Measurements from ENCODE around the gene PGBD1. TPM values are rescaled to one million over a fixed set of nuclear protein-coding genes. Genes with fewer than 3 reads are reported as not detected.

PGBD1 gene
- total RNA-seq, 1 donor from 2014 or later, result 7.8 TPM

GRCh38 chr6:28334286-28335039, 53.1 kb downstream of the PGBD1 start:
- Mint-ChIP-seq H3K27me3 (ENCODE audit: unreplicated experiment) (no peaks in the 10 kb centered on the region), H3K36me3 (ENCODE audit: unreplicated experiment) (no peaks in the 10 kb centered on the region), H3K9me3 (ENCODE audit: unreplicated experiment) (no peaks in the 10 kb centered on the region), H3K4me1 (ENCODE audit: unreplicated experiment) (peaks cover 6% of the 10 kb centered on the region), H3K27ac (ENCODE audit: unreplicated experiment) (no peak overlapping the region), H3K4me3 (ENCODE audit: unreplicated experiment) (peak overlapping the region; percentile 28)
- DNase-seq (ENCODE audit: extremely low spot score, unreplicated experiment), result no peak
- TF ChIP-seq CTCF (IDR thresholded peaks at IDR 0.05), result no peak

GRCh38 chr6:28335040-28335563, 53.7 kb downstream of the PGBD1 start:
- Mint-ChIP-seq H3K27me3 (ENCODE audit: unreplicated experiment) (peaks cover under 1% of the 10 kb centered on the region), H3K4me3 (ENCODE audit: unreplicated experiment) (no peak overlapping the region), H3K4me1 (ENCODE audit: unreplicated experiment) (peaks cover 6% of the 10 kb centered on the region), H3K27ac (ENCODE audit: unreplicated experiment) (no peak overlapping the region), H3K9me3 (ENCODE audit: unreplicated experiment) (no peaks in the 10 kb centered on the region), H3K36me3 (ENCODE audit: unreplicated experiment) (no peaks in the 10 kb centered on the region)
- DNase-seq (ENCODE audit: extremely low spot score, unreplicated experiment), result no peak
- TF ChIP-seq CTCF (IDR thresholded peaks at IDR 0.05), result no peak

GRCh38 chr6:28335564-28336283, 54.4 kb downstream of the PGBD1 start, which contains the start of gene ZSCAN31:
Gene ZSCAN31 (minus strand): TSS chr6:28336148. CDS start chr6:28329683, 6,465 bp downstream.
- Mint-ChIP-seq H3K9me3 (ENCODE audit: unreplicated experiment) (no peaks in the 10 kb centered on the region), H3K4me3 (ENCODE audit: unreplicated experiment) (no peak within 1 kb of the TSS), H3K36me3 (ENCODE audit: unreplicated experiment) (no peaks in the 10 kb centered on the region), H3K27me3 (ENCODE audit: unreplicated experiment) (peaks cover 6% of the 10 kb centered on the region), H3K27ac (ENCODE audit: unreplicated experiment) (no peak within 1 kb of the TSS), H3K4me1 (ENCODE audit: unreplicated experiment) (peaks cover 6% of the 10 kb centered on the region)
- no peak for TF ChIP-seq CTCF (IDR thresholded peaks at IDR 0.05)
- DNase-seq (ENCODE audit: extremely low spot score, unreplicated experiment), result peak; percentile 96

- Mint-ChIP-seq H3K4me1 (ENCODE audit: unreplicated experiment) (peaks cover 6% of the 10 kb centered on the region), H3K27me3 (ENCODE audit: unreplicated experiment) (peaks cover 10% of the 10 kb centered on the region), H3K27ac (ENCODE audit: unreplicated experiment) (no peak overlapping the region), H3K9me3 (ENCODE audit: unreplicated experiment) (no peaks in the 10 kb centered on the region), H3K4me3 (ENCODE audit: unreplicated experiment) (no peak overlapping the region), H3K36me3 (ENCODE audit: unreplicated experiment) (no peaks in the 10 kb centered on the region)
- DNase-seq (ENCODE audit: extremely low spot score, unreplicated experiment), result no peak
- no peak for TF ChIP-seq CTCF (IDR thresholded peaks at IDR 0.05)
Measured at GRCh38 chr6:28336284-28337120, 55.1 kb downstream of the PGBD1 start.

All from osteocyte (in vitro differentiated cells).